Measurements from ENCODE around the gene COL7A1.

DNA sequence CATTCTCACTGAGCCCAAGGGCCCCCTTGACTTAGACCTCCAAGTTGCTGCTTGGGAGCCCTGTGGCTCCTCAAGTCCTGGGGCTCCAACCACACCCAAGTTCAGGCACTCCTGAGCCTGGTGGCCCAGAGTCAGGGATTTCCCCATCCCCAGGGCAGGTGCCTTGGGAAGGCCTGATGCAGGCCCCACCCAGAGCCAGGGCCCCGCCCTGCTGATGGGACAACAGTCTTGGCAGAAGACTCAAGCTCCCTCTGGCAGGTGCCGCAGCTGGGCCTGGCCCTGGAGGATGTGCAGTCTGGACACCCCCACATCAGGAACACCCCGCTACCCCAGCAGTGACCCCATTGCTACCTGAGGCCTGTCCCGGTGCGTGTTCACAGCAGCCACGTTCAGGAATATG lies 73.5 kb downstream of the COL7A1 start:
- TF ChIP-seq, protein P1, sequence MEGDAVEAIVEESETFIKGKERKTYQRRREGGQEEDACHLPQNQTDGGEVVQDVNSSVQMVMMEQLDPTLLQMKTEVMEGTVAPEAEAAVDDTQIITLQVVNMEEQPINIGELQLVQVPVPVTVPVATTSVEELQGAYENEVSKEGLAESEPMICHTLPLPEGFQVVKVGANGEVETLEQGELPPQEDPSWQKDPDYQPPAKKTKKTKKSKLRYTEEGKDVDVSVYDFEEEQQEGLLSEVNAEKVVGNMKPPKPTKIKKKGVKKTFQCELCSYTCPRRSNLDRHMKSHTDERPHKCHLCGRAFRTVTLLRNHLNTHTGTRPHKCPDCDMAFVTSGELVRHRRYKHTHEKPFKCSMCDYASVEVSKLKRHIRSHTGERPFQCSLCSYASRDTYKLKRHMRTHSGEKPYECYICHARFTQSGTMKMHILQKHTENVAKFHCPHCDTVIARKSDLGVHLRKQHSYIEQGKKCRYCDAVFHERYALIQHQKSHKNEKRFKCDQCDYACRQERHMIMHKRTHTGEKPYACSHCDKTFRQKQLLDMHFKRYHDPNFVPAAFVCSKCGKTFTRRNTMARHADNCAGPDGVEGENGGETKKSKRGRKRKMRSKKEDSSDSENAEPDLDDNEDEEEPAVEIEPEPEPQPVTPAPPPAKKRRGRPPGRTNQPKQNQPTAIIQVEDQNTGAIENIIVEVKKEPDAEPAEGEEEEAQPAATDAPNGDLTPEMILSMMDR (IDR thresholded peaks at IDR 0.05): no peak
- no peak for TF ChIP-seq POLR2AphosphoS5 (IDR thresholded peaks at IDR 0.05)
